Stimulated activated CD8-positive, alpha-beta memory T cell treated with anti-CD3 and anti-CD28 coated beads, Interleukin-15, amount 100 ng/mL, for 4 hours (primary cell): Measurements from ENCODE around the gene RGS6.

ENCODE experiments used
- DNase-seq, 2 donors: peaks; one replicate each; pipeline ENCODE4 v3.0.0-alpha.2; 2020; ENCODE audit warnings: low read depth in 2 of 2

RGS6 gene

DNA sequence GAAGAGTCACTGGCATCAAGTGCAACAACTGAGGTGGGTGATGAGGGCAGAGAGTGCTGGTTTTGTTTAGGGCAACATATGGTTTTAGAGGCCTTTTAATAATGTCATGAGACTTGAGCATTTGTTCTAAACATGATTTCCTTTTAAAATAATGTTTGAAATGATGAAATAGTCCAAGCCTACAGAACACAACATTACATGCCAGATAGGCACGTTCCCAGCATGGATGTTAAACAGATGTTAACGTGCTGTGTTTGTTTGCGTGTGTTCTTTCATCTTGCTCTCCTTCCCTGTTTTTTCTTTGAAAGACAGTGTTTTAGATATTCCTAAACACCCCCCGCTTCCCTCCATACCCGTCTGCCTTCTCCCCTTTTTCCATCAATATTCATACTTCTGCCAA lies 82.3 kb downstream of the RGS6 start:
- no peak for DNase-seq

DNA sequence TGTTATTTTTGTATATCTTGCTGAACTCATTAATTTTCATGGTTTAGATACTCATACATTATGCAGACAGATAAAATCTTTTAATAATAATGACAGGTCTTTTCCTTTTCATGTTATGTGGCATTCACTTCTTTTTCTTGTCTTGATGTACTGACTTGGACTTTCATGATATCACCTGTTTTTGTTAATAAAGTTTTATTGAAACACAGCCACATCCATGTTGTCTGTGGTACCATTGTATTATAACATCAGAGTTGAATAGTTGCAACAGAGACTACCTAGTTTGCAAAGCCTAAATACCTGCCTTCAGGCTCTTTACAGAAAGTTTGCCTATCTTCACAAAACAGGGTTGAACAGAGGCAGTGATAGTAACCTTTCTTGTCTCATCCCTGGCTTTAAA lies 85.1 kb downstream of the RGS6 start:
- no peak for DNase-seq

DNA sequence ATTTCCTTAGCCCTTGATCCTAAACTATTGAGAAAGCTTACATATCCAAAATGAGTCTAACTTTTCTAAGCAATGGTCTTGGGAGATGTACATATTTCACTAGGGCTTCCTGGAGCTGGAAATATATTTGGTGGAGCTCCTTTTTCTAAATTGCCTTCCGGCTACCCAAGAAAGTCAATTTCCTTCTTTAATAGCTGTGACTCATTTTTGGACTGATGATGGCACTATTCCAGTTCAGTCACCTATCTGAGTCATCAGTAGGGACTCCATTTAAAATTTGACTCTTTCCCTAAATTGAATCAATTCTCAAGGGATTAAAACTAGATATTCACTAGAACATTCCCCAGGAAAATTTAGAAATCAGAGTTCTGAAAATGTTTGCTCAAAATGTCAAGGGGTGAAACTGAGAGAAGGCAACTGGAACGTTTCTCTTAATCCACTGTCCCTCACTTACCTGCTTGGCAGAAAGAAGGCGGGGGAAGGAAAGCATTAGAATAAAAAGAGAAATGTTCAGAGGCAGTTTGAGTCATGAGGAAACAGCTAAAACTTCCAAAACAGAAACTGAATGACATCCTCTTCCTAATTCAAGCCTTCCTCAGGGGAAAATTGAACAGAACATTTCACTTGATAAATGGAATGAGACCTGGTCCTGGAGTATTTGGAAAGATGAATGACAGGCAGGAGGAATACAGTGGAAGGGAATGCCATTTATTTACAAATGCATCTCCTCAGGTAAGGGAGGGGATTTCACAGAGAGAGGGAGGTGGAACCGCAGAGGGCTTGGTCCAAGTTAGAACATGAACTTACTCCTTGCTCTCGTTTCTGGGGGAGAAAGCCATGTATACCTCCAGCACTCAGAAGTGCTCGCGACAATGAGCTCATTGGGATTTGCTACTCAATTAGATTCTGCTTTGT lies 91.2 kb downstream of the RGS6 start:
- no peak for DNase-seq

DNA sequence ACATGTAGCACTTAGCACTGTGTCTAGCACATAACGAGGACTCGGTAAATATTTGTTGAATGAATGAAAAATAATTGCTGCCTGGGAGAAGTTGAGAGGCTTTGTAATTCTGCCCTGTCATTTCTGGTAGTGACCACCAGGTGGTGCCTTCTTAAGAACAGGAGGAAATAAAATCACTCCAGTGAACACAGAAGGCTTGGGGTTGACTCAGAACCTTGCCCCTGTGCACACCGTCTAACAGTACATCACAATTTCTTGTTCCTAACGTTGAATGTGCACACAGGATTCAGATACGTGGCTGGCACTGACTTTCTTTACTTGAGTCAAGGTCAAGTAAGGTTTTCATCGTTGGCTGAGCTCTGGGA lies 91.8 kb downstream of the RGS6 start:
- DNase-seq, result peak in 1 of 2 donors; percentile 4

DNA sequence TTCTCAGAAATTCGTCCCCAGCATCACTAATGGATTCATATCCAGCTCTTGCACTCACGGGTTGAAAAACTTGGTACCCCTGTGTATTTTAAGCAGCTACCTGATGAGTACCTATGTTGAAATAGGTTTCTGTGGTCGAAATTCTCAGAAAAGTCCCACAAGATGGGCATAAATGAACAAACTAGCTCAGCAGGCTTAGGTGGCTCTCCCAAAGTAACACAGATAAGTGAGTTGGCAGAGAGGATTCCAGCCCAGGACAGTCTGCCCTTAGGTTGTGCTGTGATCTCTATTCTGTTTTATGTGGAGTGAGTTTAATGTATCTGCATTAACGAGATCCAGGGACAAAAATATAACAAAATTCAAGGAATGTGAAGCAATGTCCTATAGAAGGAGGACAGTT lies 92.3 kb downstream of the RGS6 start:
- no peak for DNase-seq

DNA sequence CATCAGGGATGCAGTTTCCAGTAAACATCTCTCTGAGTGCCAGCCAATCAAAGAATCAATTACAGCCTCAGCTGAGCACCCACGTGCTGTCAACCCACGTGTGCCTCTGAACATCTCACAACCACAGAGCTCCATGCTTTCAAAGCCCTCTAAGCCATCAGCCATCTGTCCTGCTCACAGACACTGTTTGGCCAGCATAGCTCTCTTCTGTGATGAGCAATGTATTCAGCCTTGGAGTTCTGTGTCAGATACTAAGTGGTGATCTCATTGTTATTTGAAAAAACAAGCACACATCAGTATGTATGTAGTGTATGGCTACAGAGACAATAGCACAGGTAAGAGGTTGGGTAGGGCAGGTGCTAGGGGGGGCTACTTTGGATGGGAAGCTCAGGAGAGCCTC lies 94.3 kb downstream of the RGS6 start:
- DNase-seq, result no peak

DNA sequence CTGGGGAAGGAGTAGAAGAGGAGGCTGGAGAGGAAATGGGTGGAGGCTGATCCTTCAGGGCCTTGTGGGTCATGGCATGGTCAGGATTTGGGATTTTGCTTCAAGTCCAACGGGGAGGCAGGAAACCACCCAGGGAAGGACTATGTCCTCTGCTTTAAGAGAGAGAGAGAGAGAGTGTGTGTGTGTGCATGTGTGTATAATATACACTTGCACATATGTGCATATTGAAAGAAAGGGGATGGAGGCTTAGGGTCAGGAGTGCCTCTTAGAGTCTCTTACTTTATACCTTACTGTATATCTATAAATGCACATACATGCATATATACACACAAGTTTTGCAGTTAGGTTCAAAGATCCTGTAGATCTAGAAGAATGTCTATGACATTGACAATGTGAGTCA lies 94.8 kb downstream of the RGS6 start:
- no peak for DNase-seq

DNA sequence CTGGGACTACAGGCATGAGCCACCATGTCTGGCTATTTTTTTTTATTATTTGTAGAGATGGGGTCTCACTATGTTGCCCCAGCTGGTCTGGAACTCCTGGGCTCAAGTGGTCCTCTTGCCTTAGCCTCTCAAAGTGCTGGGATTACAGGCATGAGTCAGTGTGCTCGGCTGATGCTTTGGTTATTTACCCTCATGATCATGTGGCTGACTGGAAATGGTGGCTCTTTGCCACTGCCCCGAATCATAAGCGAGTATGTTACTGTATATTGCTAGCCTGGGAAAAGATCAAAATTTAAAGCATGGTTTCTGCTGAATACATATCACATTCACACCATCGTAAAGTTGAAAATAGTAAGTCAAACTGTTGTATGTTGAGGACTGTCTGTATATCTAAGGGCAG lies 101.1 kb downstream of the RGS6 start:
- DNase-seq, result no peak

DNA sequence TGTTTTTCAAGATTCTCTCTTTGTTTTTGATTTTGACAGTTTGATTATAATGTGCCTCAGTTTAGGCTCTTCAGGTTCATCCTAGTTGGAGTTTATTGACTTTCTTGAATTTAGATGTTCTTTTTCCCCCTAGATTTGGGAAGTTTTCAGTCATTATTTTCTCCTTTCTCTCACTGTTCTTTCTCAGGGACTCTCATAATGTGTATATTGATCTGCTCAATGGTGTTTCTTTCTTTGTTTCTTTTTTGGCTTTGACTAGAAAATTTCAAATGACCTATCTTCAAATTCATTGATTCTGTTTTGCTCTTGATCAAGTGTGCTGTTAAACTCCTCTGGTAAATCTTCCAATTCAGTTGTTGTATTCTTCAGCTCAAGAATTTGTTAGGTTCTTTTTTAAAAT lies 108.3 kb downstream of the RGS6 start:
- no peak for DNase-seq

DNA sequence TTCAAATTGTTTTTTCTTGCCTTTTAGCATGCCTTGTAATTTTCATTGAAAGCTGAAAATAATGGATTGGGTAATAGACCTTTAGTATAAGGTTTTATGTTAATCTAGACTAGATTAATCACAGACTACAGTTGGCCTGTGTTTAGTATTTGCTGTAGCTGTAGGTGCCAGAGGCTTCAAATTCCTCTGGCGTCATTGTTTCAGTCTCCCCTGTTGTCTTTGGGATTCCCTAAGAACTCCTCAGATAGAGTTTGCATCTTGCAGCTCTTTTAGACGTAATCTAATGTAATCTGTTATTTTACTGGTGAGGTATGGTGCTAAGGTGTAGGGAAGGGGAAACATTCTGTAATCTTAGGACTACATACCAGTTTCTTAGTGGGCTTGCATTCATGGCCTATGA lies 113.0 kb downstream of the RGS6 start:
- no peak for DNase-seq

DNA sequence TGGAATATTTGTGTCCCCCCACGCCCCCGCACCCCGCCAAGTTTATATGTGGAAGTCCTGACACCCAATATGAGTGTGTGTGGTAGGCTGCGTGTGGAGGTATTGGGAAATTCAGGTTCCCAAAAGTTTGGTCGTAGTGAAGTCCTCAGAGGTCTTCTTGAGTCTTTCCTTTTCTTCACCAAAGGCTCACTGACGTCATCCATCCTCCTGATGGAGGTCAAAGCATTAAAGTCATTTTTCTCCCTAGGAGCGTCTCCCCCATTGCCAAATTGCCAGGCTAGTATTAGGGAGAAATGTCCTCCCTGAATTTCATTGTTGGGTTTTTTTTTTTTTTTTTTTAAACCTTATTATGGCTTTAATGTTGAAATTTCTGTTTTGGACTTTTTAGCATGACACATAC lies 113.7 kb downstream of the RGS6 start:
- no peak for DNase-seq

DNA sequence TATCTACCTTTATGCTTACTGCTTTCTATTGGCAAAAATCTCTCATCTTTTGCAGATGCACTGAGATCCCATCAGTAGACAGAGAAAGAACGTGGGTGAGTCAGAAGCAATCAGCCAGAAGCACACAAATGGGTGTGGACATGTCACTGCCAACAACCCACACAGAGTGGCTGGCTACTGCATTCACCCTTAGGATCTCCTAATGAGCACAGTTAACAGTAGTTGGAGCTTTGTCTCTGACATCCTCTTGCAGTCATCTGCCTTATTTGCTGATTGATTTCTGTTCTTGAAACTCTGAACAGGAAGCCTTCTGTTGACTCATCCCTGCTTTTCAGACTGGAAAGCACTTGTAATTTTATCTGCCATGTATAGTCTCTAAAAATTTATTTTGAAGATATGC lies 117.2 kb downstream of the RGS6 start:
- no peak for DNase-seq

DNA sequence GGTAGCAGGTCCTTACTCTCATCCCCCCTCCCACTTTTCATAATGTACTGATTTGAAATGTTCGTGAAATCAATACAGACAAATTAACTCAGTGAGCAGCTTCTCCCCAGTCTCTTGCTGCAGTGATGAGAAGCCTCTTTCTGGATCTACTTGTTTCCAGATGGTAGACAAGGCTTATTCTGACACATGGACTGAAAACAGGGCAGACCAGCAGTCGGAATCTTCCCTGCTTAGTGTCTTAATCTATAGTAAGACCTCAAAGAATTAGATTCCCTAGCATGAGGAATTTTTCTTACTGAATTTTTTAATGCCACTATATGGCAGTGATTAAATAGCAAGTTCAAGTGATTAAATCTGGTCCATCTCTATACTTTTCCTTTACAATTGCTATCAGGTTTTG lies 120.1 kb downstream of the RGS6 start:
- no peak for DNase-seq

DNA sequence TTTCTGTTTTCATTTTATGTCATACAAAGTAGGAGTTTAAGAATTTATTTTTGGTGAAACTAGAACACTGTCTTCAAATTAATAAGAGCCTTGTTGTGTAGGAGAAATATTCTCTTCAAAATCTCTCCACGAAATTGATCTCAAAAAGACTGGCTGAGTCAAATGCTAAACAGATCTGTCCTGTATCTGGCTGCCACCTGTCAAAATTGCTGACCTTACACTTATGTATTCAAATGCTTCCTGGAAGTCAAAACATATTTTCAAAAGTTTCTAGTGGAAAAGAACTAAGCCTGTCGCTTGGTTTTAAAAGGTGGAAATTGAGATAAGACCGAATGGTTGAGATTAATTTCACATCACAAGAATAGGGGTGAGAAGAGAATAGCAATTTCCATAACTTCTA lies 121.4 kb downstream of the RGS6 start:
- no peak for DNase-seq

DNA sequence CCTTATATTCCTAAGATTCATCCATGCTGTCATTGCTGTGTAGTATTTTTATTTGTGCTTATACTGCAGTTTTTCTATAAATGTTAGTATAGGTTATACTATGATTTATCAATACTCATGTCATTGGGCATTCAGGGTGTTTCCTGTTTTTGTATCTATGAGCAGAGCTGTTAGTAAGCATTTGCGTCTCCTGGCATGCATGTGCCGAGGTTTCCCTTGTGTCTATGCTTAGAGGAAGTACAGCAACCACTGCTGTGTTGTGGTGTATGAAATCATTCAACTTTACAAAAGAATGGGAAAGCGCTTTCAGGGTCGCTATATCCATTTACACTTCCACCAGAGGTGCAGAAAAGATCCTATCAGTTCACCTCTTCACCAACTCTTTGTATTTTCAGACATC lies 122.7 kb downstream of the RGS6 start:
- DNase-seq, result no peak

DNA sequence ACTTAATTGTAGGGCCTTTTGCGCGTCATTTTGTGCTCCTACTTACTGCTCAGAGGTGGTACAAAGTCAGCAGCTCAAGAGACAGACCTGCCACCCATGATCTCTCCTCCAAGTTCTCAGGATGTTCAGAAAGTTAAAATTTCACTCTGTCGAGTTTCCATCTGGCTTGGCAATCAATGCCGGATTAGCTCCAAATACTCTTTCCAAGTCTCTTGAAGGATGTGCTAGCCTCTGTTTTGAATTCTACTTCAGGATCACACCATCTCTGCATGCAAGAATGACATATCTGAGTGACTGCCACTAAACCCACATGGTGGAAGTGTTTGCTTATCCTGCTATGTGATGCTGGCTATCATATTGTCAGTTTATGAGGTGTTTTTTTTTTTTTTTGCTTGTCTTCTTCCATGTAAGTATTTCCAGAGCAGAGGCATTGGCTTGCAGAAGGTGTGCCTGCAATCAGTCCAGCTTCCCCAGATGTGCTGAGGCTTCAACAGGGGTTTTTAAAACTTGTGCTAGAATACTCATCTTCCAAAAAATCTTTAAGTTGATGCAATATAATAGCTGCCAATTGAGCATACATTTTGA lies 125.6 kb downstream of the RGS6 start:
- no peak for DNase-seq

DNA sequence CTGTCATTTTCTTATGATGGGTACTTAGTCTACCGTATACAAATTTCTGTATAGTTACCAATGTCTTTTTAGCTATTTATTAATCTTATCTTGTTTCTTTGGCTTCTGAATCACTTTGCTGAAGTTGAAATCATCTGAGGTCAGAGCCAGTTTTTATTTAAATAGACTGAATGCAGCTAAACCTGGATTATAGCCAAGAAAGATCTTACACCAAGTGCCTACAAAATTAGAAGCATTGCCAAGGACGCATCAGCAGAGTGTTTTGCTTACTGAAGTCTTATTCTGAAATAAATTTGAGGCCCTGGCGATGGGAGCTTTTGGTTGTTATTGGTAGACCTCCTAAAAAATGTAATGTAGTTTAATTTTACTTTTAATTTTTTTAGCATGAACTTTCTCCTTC lies 128.2 kb downstream of the RGS6 start:
- DNase-seq, result no peak

DNA sequence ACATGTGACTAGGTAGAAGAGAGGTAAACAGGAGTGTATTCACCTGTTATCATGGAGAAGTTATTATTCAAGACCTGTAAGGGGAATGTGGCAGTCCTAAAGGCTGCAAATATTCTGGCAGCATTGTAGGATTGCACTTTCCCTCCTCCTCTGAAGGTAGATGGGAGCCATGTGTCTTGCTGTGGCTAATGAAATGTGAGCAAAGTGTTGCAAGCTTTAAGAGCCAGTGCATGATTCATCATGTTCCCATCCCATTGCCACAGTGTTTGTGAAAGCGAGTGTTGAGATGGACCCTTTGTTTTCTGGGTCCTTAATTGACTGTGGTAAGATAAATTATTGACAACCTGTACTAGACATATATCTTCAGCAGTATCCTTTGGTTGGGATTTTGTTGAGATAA lies 128.7 kb downstream of the RGS6 start:
- no peak for DNase-seq

DNA sequence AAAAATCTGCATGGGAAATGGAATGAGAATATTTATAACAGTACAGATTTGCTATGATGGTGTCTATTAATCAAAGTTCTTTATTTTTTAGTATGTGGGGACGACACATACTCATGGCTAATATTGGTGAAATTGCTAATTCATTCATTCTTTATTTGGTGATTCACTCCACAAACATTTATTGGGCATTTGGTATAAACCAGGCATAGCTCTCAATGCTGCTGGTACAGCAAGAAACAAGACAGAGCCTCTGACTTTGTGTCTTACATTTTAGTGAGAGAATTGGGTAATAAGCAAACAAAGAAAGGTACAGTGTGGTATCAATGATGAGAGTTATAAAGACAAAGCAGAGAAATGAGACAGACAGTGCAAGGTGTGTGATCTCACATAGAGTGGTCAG lies 129.5 kb downstream of the RGS6 start:
- no peak for DNase-seq

DNA sequence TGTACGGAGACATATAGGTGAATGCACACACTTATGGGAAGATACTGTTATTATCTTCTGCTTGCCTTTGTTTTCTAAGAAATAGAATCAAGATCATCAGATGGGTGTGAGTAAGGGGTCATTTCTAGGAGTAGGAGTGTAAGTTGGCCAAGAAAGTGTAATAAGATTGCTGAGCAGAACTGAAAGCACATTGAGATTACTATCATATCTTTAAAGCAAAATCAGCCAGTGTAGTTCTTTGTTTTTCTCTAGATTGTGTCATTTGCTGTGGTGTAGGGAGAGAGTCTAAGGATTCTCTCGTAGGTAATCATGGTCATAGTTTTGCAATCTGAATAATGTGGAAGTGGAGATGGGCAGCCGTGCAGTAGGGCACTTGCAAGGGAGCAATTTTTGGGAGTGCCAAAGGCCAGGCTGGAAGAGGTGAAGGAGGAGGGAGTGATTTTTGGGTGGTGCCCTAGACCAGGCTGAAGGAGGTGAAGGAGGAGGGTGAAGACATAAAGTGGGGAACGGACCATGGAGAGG lies 131.6 kb downstream of the RGS6 start:
- no peak for DNase-seq

DNA sequence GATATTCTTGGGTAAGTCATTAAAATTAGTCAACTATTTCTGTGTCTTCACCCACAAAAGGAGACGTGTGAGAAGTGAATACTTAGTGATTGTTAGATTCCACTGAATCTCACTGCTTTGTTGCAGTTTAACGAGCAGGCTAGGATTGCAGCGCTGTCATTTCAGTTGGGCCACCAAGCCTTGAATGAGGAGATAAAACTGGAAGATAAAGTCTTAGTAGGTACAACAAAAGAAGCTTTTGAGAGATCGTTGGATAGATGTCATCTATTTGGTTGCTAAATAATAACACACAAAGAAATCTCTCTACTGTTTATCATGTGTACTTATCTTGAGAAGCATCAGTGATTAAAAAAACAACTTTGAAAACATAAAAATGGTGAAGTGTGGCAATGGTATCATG lies 132.3 kb downstream of the RGS6 start:
- no peak for DNase-seq

DNA sequence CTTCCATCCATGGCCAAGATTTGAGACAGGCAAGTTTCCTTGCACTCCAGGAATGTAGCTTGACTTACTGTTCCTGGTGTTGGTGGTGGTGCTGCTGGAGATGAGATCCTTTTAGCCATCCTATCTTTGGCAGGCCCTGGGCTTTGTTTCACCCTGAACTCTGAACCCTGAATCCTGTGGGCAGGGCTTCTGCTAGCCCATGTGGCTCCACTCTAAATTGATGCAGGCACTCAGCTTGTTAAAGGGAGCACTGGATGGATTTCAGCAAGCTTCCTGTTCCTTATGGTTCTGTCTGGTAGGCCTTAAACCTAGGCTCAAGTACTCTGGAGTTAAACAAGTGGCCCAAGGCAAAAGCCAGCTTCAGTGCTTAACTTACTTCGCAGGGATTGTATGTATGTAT lies 138.2 kb downstream of the RGS6 start:
- DNase-seq, result no peak

DNA sequence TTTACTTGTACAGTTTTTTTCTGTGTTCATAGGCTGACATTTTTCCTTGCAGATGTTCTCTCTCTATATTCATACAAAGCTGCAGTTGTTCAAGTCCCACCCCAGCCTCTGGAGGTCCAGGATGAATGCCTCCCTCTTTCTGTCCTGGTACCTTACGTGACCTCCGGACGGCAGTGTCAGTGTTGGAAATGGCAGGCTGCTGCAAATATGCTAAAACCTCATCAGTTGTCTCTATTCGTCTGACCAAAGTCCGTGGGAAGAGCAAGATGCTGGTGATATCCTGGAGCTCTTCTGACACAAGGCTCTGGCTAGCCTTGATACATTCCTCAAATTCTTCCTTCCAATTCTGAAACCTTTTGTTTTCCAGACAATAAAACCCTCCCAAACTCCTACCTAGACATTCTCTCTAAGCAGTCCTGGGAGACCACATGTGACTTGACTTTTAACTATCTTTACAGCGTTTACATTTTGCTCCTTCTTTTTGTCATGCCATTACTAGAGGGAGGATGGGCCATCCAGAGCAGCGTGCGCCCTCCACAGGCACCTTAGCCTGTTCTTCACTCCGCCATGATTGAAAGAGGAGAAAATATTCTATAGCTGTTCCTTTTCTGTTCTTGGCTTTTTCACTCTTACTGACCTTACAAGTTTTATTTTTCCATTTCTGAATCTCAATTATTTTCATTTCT lies 143.6 kb downstream of the RGS6 start:
- no peak for DNase-seq
